ENCODE data around the gene FRS3. TPM values are rescaled to one million over a fixed set of nuclear protein-coding genes. Genes with fewer than 3 reads are reported as not detected.
A peak's percentile ranks its signal among the peaks of the same experiment; 100 is the strongest.

The FRS3 gene
- total RNA-seq, 2 experiments from 2014 or later = 5.6 to 8.7 TPM

- ChIA-PET CTCF (ENCODE audit: unreplicated experiment) (no interaction called here), POLR2A (interaction anchor here (0.8 to 2.8 kb wide), 2 partner anchors 231 to 263 kb away, joined by 4 to 11 read pairs; partner anchors contain the start of gene TAF8)
- DNase-seq (ENCODE audit: low spot score) = no peak
- Histone ChIP-seq H3K27ac (ENCODE audit: low read depth, low read length, poor library complexity, severe bottlenecking) (no peak overlapping the region), H3K4me2 (ENCODE audit: low read length) (peak overlapping the region; percentile 91), H4K20me1 (ENCODE audit: insufficient read depth, low read length) (0 out of 2 replicates have a peak, but pooled peaks cover 4% of the 10 kb centered on the region), H3K36me3 (ENCODE audit: insufficient read depth, low read length) (peaks cover 15% of the 10 kb centered on the region), H3K4me3 (ENCODE audit: low read depth, low read length, poor library complexity, severe bottlenecking) (peak overlapping the region; percentile 86), H3K4me1 (ENCODE audit: insufficient read depth, low read length, poor library complexity, severe bottlenecking) (peaks cover 51% of the 10 kb centered on the region), H3K9me3 (ENCODE audit: low read length) (no peaks in the 10 kb centered on the region), H3K79me2 (ENCODE audit: insufficient read depth, low read depth, low read length) (peaks cover 27% of the 10 kb centered on the region; the same call in 1 of the 2 replicates), H3K9me2 (ENCODE audit: insufficient read depth, low read length) (no peaks in the 10 kb centered on the region), H2AFZ (ENCODE audit: low read length) (no peak overlapping the region)
- intact Hi-C loops (cut with micrococcal nuclease; ENCODE audit: unreplicated experiment) = loop anchor here (10.0 kb wide), 1 partner anchor 670 kb away; the partner anchor contains the start of gene TRERF1
- TF ChIP-seq EZH2phosphoT487 (IDR thresholded peaks at IDR 0.05; ENCODE audit: borderline replicate concordance, low read depth, low read length) = no peak
- TF ChIP-seq CTCF (conservative IDR thresholded peaks at IDR 0.05; ENCODE audit: low read length) = no peak
- no TSS peak for BruUV-seq (replicated peaks)
These were observed 5.6 kb upstream of the FRS3 start for GRCh38 chr6:41785254-41785653.

GRCh38 chr6:41784581-41785171 is 5.0 kb upstream of the FRS3 start:
- no peak overlapping the region for H3K27ac ChIP-seq (ENCODE audit: low read depth, low read length, poor library complexity, severe bottlenecking)
- H3K9me3 ChIP-seq (ENCODE audit: low read length) = no peaks in the 10 kb centered on the region
- peak overlapping the region; percentile 91 for H3K4me2 ChIP-seq (ENCODE audit: low read length)
- no peaks in the 10 kb centered on the region for H3K9me2 ChIP-seq (ENCODE audit: insufficient read depth, low read length)
- POLR2A ChIA-PET = interaction anchor here (0.8 kb wide), 1 partner anchor 231 kb away, joined by 4 read pairs; no protein-coding TSS in a partner anchor
- no peak overlapping the region for H3K4me3 ChIP-seq (ENCODE audit: low read depth, low read length, poor library complexity, severe bottlenecking)
- BruUV-seq (replicated peaks) = no TSS peak
- TF ChIP-seq EZH2phosphoT487 (IDR thresholded peaks at IDR 0.05; ENCODE audit: borderline replicate concordance, low read depth, low read length) = no peak
- TF ChIP-seq CTCF (conservative IDR thresholded peaks at IDR 0.05; ENCODE audit: low read length) = no peak
- no peak overlapping the region for H2AFZ ChIP-seq (ENCODE audit: low read length)
- 0 out of 2 replicates have a peak, but pooled peaks cover 2% of the 10 kb centered on the region for H4K20me1 ChIP-seq (ENCODE audit: insufficient read depth, low read length)
- peaks cover 48% of the 10 kb centered on the region for H3K4me1 ChIP-seq (ENCODE audit: insufficient read depth, low read length, poor library complexity, severe bottlenecking)
- H3K36me3 ChIP-seq (ENCODE audit: insufficient read depth, low read length) = peaks cover 9% of the 10 kb centered on the region
- DNase-seq (ENCODE audit: low spot score) = peak; percentile 27
- CTCF ChIA-PET (ENCODE audit: unreplicated experiment) = no interaction called here
- intact Hi-C loops (cut with micrococcal nuclease; ENCODE audit: unreplicated experiment) = loop anchor here (5.0 to 10.0 kb wide), 2 partner anchors 433 to 670 kb away; partner anchors contain the start of genes MRPS10 and TRERF1
- peaks cover 21% of the 10 kb centered on the region; the same call in 1 of the 2 replicates for H3K79me2 ChIP-seq (ENCODE audit: insufficient read depth, low read depth, low read length)
